ENCODE results near the gene MYL9. TPM values are rescaled to one million over a fixed set of nuclear protein-coding genes. Genes with fewer than 3 reads are reported as not detected.

Gene MYL9
- total and polyA plus RNA-seq, 2 experiments from 2014 or later: 172 to 681 TPM

GRCh38 chr20:36599912-36600345, 58.6 kb downstream of the MYL9 start:
- Histone ChIP-seq H3K9ac (no peak overlapping the region), H3K4me1 (ENCODE audit: insufficient read depth) (0 out of 2 replicates have a peak, but pooled peaks cover 1% of the 10 kb centered on the region), H3K79me2 (ENCODE audit: insufficient read depth) (no peaks in the 10 kb centered on the region), H3K36me3 (ENCODE audit: low read depth) (no peaks in the 10 kb centered on the region), H3K4me2 (ENCODE audit: unreplicated experiment) (no peak overlapping the region), H4K20me1 (ENCODE audit: insufficient read depth) (no peaks in the 10 kb centered on the region), H3K27ac (no peak overlapping the region), H3K9me2 (ENCODE audit: insufficient read depth) (no peaks in the 10 kb centered on the region), H3F3A (ENCODE audit: insufficient read depth) (no peaks in the 10 kb centered on the region; the same call in 1 of the 2 replicates), H3K4me3 (no peak overlapping the region), H2AFZ (0 out of 2 replicates have a peak overlapping the region, but pooled peaks have one; percentile 8), H3K9me3 (ENCODE audit: low read depth) (no peaks in the 10 kb centered on the region), H3K27me3 (replicated peaks; ENCODE audit: insufficient read depth) (no peaks in the 10 kb centered on the region)
- in situ Hi-C loops (cut with MboI): no loop called here
- WGBS, 2 experiments (ENCODE audit: low coverage in 1 of 2, low lambda C conversion rate in 2 of 2, missing lambda C conversion rate in 2 of 2): 27 to 29% methylated on average over 5 of the region's 5 CpGs
- no peak for DNase-seq
- TF ChIP-seq EZH2phosphoT487 (IDR thresholded peaks at IDR 0.05; ENCODE audit: insufficient read depth, low read depth) (no peak), EZH2 (IDR thresholded peaks at IDR 0.05; ENCODE audit: insufficient read depth, poor library complexity, severe bottlenecking) (no peak)

Small RNA genes within 50 kb of the gene (small RNA-seq; reads per million reads assigned to genes)
- not detected for gene RF00017 (ENCODE audit: low read depth, low replicate concordance)

Other genes with a start within 250 kb of the MYL9 start
- 14.3 and 16.8 TPM in 2 replicates for gene DLGAP4, start 235.2 kb upstream of the MYL9 start, total RNA-seq (2014; rRNA removed; shearing (Covaris generic))
- 68.1 and 71.1 TPM in 2 replicates for gene DLGAP4, start 235.2 kb upstream of the MYL9 start, polyA plus RNA-seq (2016; fragmentation: Nextera tagmentation; extraction: Ambion mirVana)
- gene TGIF2, start 32.1 kb downstream of the MYL9 start, total RNA-seq (2014; rRNA removed; shearing (Covaris generic)): 4.9 and 9.3 TPM in 2 replicates
- 6.7 and 7.0 TPM in 2 replicates for gene TGIF2, start 32.1 kb downstream of the MYL9 start, polyA plus RNA-seq (2016; fragmentation: Nextera tagmentation; extraction: Ambion mirVana)
- gene RAB5IF, start 64.3 kb downstream of the MYL9 start, total RNA-seq (2014; rRNA removed; shearing (Covaris generic)): 115 and 134 TPM in 2 replicates
- 165 and 171 TPM in 2 replicates for gene RAB5IF, start 64.3 kb downstream of the MYL9 start, polyA plus RNA-seq (2016; fragmentation: Nextera tagmentation; extraction: Ambion mirVana)
- gene SLA2, start 104.7 kb downstream of the MYL9 start, total RNA-seq (2014; rRNA removed; shearing (Covaris generic)): not detected in 2 replicates
- not detected in 2 replicates for gene SLA2, start 104.7 kb downstream of the MYL9 start, polyA plus RNA-seq (2016; fragmentation: Nextera tagmentation; extraction: Ambion mirVana)
- 19.8 and 20.2 TPM in 2 replicates for gene NDRG3, start 204.6 kb downstream of the MYL9 start, total RNA-seq (2014; rRNA removed; shearing (Covaris generic))
- 23.3 and 26.6 TPM in 2 replicates for gene NDRG3, start 204.6 kb downstream of the MYL9 start, polyA plus RNA-seq (2016; fragmentation: Nextera tagmentation; extraction: Ambion mirVana)
- gene DSN1, start 232.2 kb downstream of the MYL9 start, total RNA-seq (2014; rRNA removed; shearing (Covaris generic)): 13.0 and 18.3 TPM in 2 replicates
- 15.6 and 16.3 TPM in 2 replicates for gene DSN1, start 232.2 kb downstream of the MYL9 start, polyA plus RNA-seq (2016; fragmentation: Nextera tagmentation; extraction: Ambion mirVana)

Measured in GM23248 (cell line).